D721Med (cell line): Measurements from ENCODE around the gene HCCS.
"Not testable (repeated sequence)": the region's sequence is repeated elsewhere in the genome, so short reads cannot be mapped to it uniquely, and the experiment has no call there.

Experiments used
- DNase-seq: peaks from one replicate; pipeline ENCODE4 v3.0.0; 2011; ENCODE audit warnings: low spot score; ENCODE audit not compliant: insufficient read length
- FAIRE-seq: peaks from 2 replicates; lab custom pipeline; 2011; peaks lifted over from hg19 to GRCh38; lab: Jason Lieb, UNC
- TF ChIP-seq, protein P1 (sequence below): IDR thresholded peaks from 2 replicates; pipeline ENCODE4 v1.5.1; 2012; ENCODE audit warnings: mild to moderate bottlenecking, control low read depth; ENCODE audit not compliant: insufficient read depth; ENCODE audit errors: missing control alignments

The HCCS gene

DNA sequence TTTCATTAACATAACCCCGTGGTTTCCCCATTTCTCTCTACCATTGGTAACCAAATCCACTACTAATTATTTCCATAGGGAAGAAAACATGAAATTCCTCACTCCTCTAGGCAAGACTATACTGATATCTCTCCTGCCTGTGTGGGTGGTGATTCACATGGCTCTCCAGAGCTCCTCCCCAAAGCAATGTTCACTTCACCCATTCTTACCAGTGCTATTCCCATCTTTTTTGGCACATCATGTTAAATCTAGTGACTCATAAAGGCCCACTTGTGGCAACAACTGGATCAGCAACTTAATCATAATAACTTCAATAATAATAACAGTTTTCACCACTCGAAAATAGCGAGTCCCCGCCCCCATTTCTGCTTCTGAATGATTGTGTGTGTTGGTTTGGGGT is 6.1 kb upstream of the HCCS start:
- TF ChIP-seq, protein P1, sequence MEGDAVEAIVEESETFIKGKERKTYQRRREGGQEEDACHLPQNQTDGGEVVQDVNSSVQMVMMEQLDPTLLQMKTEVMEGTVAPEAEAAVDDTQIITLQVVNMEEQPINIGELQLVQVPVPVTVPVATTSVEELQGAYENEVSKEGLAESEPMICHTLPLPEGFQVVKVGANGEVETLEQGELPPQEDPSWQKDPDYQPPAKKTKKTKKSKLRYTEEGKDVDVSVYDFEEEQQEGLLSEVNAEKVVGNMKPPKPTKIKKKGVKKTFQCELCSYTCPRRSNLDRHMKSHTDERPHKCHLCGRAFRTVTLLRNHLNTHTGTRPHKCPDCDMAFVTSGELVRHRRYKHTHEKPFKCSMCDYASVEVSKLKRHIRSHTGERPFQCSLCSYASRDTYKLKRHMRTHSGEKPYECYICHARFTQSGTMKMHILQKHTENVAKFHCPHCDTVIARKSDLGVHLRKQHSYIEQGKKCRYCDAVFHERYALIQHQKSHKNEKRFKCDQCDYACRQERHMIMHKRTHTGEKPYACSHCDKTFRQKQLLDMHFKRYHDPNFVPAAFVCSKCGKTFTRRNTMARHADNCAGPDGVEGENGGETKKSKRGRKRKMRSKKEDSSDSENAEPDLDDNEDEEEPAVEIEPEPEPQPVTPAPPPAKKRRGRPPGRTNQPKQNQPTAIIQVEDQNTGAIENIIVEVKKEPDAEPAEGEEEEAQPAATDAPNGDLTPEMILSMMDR: no peak
- FAIRE-seq (no peak), DNase-seq (no peak)

DNA sequence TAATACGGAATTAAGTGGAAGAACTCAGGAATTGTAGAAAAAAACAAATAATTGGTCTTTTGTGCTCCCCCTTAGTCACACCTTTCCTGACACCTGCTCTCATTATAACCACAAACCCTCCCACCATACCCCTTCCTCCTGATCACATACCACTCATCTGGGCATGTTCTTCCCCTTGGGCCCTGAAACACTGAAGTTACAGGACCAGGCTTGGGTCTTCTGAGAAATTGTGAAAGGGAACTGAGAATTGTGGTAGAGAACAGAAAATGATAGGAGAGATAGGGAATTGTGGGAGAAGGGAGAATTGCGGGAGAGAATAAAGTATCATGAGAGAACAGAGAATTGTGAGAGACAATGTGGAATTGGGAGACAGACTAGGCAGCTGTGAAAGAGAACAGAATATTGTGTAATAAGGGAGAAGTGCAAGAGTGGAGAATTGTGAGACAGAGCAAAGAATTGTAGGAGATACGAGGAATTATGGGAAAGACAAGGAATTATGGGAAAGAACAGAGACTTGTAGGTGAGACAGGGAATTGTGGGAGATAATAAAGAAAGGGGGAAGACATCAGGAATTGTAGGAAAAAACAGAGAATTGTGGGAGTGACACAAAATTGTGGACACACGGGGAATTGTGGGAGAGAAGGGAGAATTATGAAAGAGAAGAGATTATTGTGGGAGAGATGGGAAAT is 2.7 kb upstream of the HCCS start:
- DNase-seq: no peak
- FAIRE-seq: no peak
- TF ChIP-seq, protein P1: no peak

DNA sequence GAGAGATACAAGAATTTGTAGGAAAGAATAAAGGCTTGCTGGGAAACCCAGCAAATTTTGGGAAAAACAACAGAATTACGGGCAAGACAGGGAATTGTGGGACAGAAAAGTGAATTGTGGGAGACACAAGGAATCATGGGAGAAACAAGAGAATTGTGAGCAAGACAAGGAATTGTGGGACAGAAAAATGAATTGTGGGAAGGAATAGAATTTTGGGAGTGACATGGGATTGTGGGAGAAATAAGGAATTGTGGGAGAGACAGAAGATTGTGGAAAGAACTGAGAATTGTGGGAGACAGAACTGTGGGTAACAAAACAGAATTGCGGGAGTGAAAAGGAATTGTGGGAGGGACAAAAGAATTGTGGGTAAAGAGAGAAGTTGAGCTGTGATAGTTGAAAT is 1.2 kb upstream of the HCCS start:
- DNase-seq (no peak), FAIRE-seq (peak; percentile 56)
- TF ChIP-seq, protein P1: no peak

DNA sequence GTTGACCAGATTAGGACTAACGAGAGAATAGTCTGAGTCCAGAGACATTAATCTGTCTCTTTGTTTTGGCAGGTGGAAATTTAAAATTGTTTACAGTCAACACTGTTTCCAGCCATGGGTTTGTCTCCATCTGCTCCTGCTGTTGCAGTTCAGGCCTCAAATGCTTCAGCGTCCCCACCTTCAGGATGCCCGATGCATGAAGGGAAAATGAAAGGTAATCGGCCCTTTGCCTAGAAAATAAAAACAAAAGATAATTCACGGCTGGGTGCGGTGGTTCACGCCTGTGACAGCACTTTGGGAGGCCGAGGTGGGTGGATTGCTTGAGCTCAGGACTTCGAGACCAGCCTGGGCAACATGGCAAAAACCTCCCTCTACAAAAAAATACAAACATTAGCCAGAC is 815 bp downstream of the HCCS start:
- DNase-seq (no peak), FAIRE-seq (no peak)
- TF ChIP-seq, protein P1: no peak

DNA sequence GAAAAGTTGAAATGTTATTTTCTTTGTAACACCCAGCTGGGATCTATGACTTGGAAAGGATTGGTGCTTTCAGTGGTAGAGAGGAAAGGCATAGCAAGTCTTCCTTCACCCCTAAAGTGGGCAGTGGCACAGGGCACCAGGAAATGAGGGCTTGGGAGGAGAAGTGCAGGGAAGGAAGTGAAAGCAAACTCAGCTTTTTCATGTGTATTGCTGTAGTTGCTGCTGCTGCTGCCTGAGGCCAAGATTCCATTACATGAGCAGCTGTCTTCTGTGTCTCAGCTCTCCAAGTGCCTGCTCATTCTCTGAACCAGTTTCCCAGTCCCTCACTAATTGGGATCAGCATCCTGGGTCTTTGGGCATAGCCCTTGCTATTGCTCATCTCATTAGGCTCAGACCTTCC is 2.6 kb downstream of the HCCS start:
- FAIRE-seq (no peak), DNase-seq (no peak)
- TF ChIP-seq, protein P1: no peak

DNA sequence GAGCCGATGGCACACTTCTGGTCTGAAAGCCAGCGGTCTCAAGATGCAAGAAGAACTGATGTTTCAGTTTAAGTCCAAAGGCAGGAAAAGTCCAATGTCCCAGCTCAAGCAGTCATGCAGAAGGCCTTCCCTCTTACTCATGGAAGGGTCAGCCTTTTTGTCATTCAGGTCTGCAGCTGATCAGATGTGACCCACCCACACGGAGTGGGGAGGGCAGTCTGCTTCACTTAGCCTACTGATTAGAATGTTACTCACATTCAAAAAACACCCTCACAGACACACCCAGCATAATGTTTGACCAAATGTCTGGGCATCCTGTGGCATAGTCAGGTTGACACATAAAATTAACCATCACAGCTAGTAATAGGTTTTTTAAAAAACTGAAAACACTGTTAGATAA is 6.6 kb downstream of the HCCS start:
- DNase-seq (no peak), FAIRE-seq (no peak)
- TF ChIP-seq, protein P1: no peak

DNA sequence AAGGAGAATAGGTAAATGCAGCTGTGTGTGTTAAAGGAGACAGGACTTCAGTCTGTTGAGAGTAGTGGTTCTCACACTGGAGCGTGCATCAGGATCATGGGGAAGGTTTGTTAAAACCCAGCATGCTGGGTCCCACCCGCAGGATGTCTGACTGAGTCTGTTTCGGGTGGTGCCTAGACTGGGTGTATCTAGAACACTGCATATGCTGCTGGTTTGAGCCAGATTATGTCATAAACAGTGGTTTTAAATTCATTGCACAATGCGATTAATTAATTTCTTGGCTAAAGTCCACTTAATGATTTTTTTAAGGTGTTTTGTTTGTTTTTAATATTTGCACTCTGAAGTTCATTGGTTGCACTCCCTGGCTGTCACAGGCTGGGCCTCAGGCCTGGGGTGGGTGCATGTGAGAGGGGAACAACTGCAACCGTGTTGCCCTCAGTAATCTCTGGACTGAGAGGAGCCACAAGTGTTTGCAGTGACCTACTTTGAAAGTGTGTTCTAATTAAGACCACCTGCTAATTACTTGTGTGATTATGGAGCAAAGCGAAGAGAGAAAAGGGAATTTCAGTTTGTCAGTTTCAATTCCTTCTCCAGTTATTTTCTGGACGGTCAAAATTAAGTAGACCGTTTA is 8.3 kb downstream of the HCCS start:
- DNase-seq: no peak
- FAIRE-seq: no peak
- TF ChIP-seq, protein P1: no peak

DNA sequence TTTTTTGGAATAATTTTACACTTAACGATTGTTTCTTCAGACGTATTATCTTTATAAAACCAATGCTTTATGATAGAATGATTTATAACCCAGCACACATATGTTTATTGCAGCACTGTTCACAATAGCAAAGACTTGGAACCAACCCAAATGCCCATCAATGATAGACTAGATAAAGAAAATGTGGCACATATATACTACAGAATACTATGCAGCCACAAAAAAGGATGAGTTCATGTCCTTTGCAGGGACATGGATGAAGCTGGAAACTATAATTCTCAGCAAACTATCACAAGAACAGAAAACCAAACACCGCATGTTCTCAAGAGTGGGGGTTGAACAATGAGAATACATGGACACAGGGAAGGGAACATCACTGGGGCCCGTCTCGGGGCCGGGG is 12.0 kb downstream of the HCCS start:
- not testable (repeated sequence) for FAIRE-seq, DNase-seq
